GM12892 (cell line): ENCODE measurements around the gene LCN1.
"Not testable (repeated sequence)": the region's sequence is repeated elsewhere in the genome, so short reads cannot be mapped to it uniquely, and the experiment has no call there.

ENCODE experiments used
- POLR2A ChIP-seq: IDR thresholded peaks from 2 replicates; pipeline ENCODE4 v1.6.1; 2011; ENCODE audit warnings: low read depth, low read length, control low read depth
- POLR2AphosphoS5 ChIP-seq: IDR thresholded peaks from 2 replicates; pipeline ENCODE4 v1.6.1; 2011; ENCODE audit warnings: low read depth, low read length, control low read depth
- TAF1 ChIP-seq: IDR thresholded peaks from 2 replicates; pipeline ENCODE4 v1.6.1; 2011; ENCODE audit warnings: low read depth, mild to moderate bottlenecking, control low read depth, low read length, borderline replicate concordance

GRCh38 chr9:135534826-135535225, 13.6 kb downstream of the LCN1 start:
- not testable (repeated sequence) for TF ChIP-seq TAF1, POLR2A, POLR2AphosphoS5
